HUES6 (cell line): ENCODE data around the gene PDE4A.
A peak's percentile ranks its signal among the peaks of the same experiment; 100 is the strongest.

Experiments used
- H3K27ac ChIP-seq: 2 replicates; pipeline ENCODE4 v1.7.0; 2013; ENCODE audit warnings: low read depth, mild to moderate bottlenecking, low read length, inconsistent platforms
- H3K27me3 ChIP-seq: 2 replicates; pipeline ENCODE4 v1.6.1; 2013; ENCODE audit warnings: low read length; ENCODE audit not compliant: control insufficient read depth, insufficient read depth
- H3K36me3 ChIP-seq: 2 replicates; pipeline ENCODE4 v1.6.1; 2013; ENCODE audit warnings: low read length; ENCODE audit not compliant: control insufficient read depth, insufficient read depth
- H3K4me1 ChIP-seq: 2 replicates; pipeline ENCODE4 v1.6.1; 2013; ENCODE audit warnings: low read length; ENCODE audit not compliant: control insufficient read depth, insufficient read depth
- H3K4me3 ChIP-seq: 2 replicates; pipeline ENCODE4 v1.5.1; 2013; ENCODE audit warnings: low read depth, low read length
- H3K9ac ChIP-seq: one replicate; pipeline ENCODE4 v1.6.1; 2013; ENCODE audit warnings: mild to moderate bottlenecking, low read length
- H3K9me3 ChIP-seq: 2 replicates; pipeline ENCODE4 v1.6.1; 2013; ENCODE audit warnings: low read depth, low read length; ENCODE audit not compliant: control insufficient read depth, insufficient read depth

Gene PDE4A

DNA sequence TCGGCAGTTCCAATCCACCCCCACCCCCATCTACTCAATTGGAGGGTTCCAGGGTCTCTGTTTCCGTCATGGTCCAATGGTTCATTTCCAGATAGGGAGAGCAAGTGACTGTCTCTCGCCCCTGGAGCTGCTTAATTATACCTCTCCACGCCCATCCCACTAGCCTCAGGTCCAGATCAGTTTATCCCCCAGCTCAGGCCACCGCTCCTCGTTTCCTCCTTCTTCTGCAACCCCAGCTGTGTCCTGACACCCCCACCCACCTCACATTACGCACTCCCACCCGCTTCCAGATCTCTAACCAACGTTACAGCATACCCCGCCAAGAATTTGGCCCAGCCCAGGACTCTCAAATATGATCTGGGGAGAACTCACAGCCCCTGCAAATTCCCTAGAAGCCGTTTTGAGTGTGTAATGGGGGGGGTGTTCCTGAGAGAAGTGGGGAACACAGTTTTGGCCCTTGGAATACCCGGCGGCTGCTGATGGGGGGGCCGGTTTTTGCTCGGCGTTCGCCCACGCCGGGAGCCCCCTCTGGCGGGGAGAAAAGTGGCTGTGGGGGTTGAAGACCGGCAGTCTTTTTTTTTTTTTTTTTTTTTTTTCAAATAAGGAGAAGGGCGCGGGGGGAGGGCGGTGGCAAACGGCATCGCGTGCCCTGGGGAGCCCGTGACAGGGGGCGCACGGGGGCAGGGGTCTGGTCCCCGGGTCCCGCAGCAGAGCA is 1.7 kb upstream of the PDE4A start:
- H3K27ac ChIP-seq: no peak overlapping the region
- H3K9ac ChIP-seq: no peak overlapping the region
- H3K9me3 ChIP-seq: no peaks in the 10 kb centered on the region
- peak overlapping the region; percentile 38 for H3K4me3 ChIP-seq
- no peaks in the 10 kb centered on the region for H3K36me3 ChIP-seq
- H3K27me3 ChIP-seq: peaks cover 79% of the 10 kb centered on the region
- peaks cover 22% of the 10 kb centered on the region for H3K4me1 ChIP-seq

DNA sequence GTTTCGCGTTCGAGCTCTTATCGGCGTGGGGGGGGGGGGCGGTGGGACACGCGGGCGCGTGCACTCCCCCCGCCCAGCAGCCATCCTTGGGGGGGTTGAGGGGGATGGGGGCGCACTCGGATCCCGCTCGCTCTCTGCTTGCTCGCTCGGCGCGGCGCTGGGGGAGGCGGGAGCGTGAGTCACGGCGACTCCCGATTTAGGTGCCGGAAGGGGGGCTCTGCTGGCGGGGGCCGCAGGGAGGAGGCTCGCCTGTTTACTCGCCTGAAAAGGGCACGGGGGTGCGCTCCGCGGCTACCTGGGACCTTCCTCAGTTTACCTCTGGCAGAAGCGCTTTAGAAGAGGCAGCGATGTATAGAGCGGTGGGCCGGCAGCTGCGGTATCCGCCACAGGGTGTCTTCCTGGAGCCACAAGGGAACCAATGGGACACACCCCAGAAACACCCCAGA is 1.1 kb upstream of the PDE4A start:
- peaks cover 84% of the 10 kb centered on the region for H3K27me3 ChIP-seq
- H3K27ac ChIP-seq: no peak overlapping the region
- no peak overlapping the region for H3K9ac ChIP-seq

GRCh38 chr19:10419646-10420443 is 493 bp upstream of the PDE4A start:
- H3K27ac ChIP-seq: no peak overlapping the region
- H3K9me3 ChIP-seq: no peaks in the 10 kb centered on the region
- peak overlapping the region; percentile 15 for H3K9ac ChIP-seq
- no peaks in the 10 kb centered on the region for H3K36me3 ChIP-seq
- H3K4me1 ChIP-seq: peaks cover 26% of the 10 kb centered on the region
- H3K4me3 ChIP-seq: peak overlapping the region; percentile 56
- H3K27me3 ChIP-seq: peaks cover 90% of the 10 kb centered on the region

More for the DNA sequence above, 1.1 kb upstream of the PDE4A start:
- Histone ChIP-seq H3K4me1 (peaks cover 22% of the 10 kb centered on the region), H3K9me3 (no peaks in the 10 kb centered on the region), H3K36me3 (no peaks in the 10 kb centered on the region), H3K4me3 (peak overlapping the region; percentile 56)

DNA sequence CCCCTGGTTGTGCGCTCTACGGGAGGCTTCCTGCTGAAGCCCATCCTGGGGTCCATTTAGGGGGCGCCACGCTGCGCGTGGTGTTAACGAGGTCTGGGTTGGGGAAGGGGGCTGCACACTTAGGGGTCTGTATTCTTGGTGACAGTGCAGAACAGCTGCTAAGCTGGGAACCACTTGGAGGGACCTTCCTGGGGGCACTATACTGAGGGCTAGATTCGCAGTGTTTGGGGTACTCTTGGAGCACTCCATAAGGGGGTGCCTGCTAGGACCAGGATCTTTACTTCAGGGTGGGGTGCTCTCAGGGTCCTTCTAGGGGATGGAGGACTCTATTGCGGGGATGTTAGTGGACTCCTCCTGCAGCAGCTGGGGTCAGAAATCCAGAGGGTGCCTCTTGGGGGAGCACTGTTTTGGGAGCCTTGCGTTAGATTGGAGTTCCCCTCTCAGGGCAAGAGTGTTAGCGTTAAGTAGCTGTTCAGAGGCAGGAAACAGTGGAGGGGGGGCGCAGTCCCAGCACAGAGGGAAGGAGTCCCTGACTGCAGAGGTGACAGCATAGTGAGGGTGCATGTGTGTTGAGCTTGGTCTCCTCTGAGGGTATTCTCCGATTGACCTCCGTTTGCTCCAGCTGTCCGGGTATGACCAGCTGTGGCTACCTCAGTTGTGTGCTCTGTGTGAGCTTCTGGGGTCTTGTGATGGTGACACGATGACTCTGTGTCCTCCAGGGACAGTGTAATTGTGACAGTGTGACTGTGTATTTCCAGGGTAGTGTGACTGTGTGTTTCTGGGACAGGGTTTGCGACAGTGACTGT is 1.1 kb downstream of the PDE4A start:
- Histone ChIP-seq H3K4me3 (peak overlapping the region; percentile 62), H3K9me3 (no peaks in the 10 kb centered on the region), H3K36me3 (no peaks in the 10 kb centered on the region), H3K27me3 (peaks cover 92% of the 10 kb centered on the region), H3K9ac (no peak overlapping the region), H3K27ac (no peak overlapping the region), H3K4me1 (peaks cover 26% of the 10 kb centered on the region)

DNA sequence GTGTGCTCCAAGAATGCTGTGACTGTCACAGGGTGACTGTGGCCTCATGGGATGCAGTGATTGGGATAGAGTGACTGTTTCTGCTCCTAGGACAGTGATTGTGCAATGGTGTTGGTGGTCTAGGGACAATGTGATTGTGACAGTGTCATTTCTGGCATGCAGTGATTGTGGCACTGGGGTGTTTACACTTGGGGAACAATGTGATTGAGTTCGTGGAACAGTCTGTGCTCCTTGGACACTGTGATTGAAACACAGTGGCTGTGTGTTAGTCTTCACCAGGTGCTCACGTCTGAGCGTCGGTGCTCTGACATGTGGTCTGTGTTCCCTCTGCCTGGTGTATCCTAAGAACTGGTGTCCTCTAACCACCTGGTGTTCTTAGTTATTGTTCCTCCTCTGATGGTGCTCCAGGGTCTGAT is 1.7 kb downstream of the PDE4A start:
- Histone ChIP-seq H3K9ac (no peak overlapping the region), H3K36me3 (no peaks in the 10 kb centered on the region), H3K4me1 (peaks cover 26% of the 10 kb centered on the region), H3K4me3 (no peak overlapping the region), H3K27me3 (peaks cover 96% of the 10 kb centered on the region), H3K27ac (no peak overlapping the region), H3K9me3 (no peaks in the 10 kb centered on the region)

- H3K9me3 ChIP-seq: no peaks in the 10 kb centered on the region
- no peaks in the 10 kb centered on the region for H3K36me3 ChIP-seq
- peaks cover 19% of the 10 kb centered on the region for H3K4me1 ChIP-seq
- peaks cover 96% of the 10 kb centered on the region for H3K27me3 ChIP-seq
- no peak overlapping the region for H3K4me3 ChIP-seq
- no peak overlapping the region for H3K9ac ChIP-seq
- no peak overlapping the region for H3K27ac ChIP-seq
Measured at GRCh38 chr19:10422846-10423245, 2.5 kb downstream of the PDE4A start.

DNA sequence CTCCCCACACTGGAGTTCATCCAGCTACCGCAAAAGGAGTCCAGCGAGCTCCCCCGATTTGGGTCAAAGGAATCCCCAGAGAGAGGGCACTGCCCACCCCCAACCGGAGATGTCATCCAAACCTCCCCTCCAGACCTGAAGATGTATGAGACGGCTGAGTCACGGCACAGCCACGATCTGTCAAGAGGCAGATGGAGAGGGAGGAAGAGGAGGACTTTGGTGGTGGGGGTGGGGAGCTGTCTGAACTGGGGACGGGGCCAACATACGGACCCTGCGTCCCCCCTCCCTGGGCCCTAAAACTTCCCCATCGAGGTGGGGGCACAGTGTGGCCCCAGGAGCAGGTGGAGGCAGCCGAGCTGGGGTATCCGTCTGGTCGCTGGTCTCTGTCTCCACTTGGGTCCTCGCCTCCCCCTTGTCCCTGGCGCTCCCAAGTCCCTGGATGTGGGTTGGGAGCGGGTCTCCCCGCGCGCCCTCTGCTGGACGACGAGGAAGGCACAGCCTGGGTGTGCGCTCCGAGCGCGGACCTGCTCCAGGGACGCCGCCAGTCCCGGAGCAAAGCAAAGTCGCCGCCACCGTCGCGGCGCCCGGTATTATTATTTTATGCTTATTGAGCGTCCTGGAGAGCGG is 3.8 kb downstream of the PDE4A start:
- no peaks in the 10 kb centered on the region for H3K36me3 ChIP-seq
- H3K27me3 ChIP-seq: peaks cover 96% of the 10 kb centered on the region
- H3K9me3 ChIP-seq: no peaks in the 10 kb centered on the region
- peaks cover 10% of the 10 kb centered on the region for H3K4me1 ChIP-seq
- H3K27ac ChIP-seq: no peak overlapping the region
- peak overlapping the region; percentile 25 for H3K9ac ChIP-seq
- peak overlapping the region; percentile 60 for H3K4me3 ChIP-seq

DNA sequence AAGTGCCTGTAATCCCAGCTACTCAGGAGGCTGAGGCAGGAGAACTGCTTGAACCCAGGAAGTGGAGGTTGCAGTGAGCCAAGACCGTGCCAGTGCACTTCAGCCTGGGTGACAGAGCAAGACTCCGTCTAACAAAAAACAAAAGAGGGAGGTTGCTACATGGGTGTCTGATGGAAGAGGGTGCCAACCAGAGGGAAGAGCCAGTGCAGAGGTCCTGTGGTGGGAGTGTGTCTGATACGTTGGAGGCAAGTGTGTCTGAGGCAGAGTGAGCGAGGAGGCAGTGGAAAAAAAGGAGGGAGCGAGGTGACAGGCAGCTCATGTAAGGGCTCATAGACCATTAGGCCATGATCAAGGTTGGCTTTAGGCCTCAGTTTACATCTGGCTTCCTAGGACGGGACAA is 6.8 kb downstream of the PDE4A start:
- no peak overlapping the region for H3K27ac ChIP-seq
- H3K4me1 ChIP-seq: peaks cover 10% of the 10 kb centered on the region; the same call in 1 of the 2 replicates
- H3K9ac ChIP-seq: no peak overlapping the region

DNA sequence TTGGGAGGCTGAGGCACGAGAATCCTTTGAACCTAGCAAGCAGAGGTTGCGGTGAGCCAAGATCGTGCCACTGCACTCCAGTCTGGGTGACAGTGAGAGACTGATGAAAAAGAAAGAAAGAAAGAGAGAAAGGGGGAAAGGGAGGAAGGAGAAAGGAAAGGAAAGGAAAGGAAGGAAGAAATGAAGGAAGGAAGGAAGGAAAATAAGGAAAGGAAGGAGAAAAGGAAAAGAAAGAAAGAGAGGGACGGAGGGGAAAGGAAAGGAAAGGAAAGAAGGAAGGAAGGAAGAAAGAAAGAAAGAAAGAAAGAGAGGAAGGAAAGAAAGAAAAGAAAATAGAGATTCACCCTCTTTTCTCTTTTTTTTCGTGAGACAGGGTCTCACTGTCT is 8.7 kb downstream of the PDE4A start:
- no peaks in the 10 kb centered on the region for H3K36me3 ChIP-seq
- H3K9me3 ChIP-seq: no peaks in the 10 kb centered on the region
- H3K9ac ChIP-seq: no peak overlapping the region
- no peak overlapping the region for H3K27ac ChIP-seq
- peaks cover 91% of the 10 kb centered on the region for H3K27me3 ChIP-seq
- H3K4me3 ChIP-seq: no peak overlapping the region
- H3K4me1 ChIP-seq: peaks cover 21% of the 10 kb centered on the region

More for the DNA sequence above, 6.8 kb downstream of the PDE4A start:
- Histone ChIP-seq H3K36me3 (no peaks in the 10 kb centered on the region), H3K4me3 (no peak overlapping the region), H3K9me3 (no peaks in the 10 kb centered on the region), H3K27me3 (peaks cover 97% of the 10 kb centered on the region)

DNA sequence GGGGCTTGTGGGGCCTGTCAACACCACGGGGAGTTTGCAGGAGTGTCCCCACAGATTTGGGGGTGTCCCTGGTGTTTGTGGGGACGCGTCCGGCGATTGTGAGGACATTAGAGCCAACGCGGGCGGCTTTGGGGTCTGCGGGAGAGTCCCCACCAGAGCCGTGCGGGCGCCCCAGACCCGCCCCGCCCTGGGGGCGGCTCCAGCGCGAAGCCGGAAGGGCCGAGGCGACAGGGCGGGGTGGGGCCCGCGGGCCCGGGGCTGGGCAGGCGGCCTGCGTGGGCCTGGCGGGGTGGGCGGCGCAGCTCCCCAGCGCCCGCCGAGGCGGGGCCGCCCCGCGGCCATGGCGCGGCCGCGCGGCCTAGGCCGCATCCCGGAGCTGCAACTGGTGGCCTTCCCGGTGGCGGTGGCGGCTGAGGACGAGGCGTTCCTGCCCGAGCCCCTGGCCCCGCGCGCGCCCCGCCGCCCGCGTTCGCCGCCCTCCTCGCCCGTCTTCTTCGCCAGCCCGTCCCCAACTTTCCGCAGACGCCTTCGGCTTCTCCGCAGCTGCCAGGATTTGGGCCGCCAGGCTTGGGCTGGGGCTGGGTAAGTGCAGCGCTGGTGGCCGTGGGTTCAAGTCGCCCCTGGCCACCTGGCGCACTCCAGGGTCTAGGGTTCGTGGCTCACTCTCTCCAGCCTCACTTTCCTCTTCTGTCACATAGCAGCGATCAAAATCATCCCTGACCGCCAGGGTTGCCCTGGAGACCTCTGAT is 10.3 kb downstream of the PDE4A start:
- peak overlapping the region; percentile 26 for H3K9ac ChIP-seq
- H3K4me1 ChIP-seq: peaks cover 17% of the 10 kb centered on the region
- H3K27ac ChIP-seq: no peak overlapping the region
- no peaks in the 10 kb centered on the region for H3K9me3 ChIP-seq
- no peaks in the 10 kb centered on the region for H3K36me3 ChIP-seq
- peak overlapping the region; percentile 67 for H3K4me3 ChIP-seq
- peaks cover 74% of the 10 kb centered on the region for H3K27me3 ChIP-seq
